Measurements from ENCODE around the gene COPS7B. TPM values are rescaled to one million over a fixed set of nuclear protein-coding genes. Genes with fewer than 3 reads are reported as not detected.
A peak's percentile ranks its signal among the peaks of the same experiment; 100 is the strongest.

The COPS7B gene
- total and polyA plus RNA-seq, 4 experiments from 2014 or later, result 30.2 to 57.9 (median 43.0) TPM

- POLR2A ChIA-PET (ENCODE audit: partially characterized antibody), result interaction anchor here (0.6 to 1.4 kb wide), 2 partner anchors 10 to 323 kb away, joined by 3 to 6 read pairs; partner anchors contain the start of gene NCL
Observed at GRCh38 chr2:231786917-231787292, 660 bp downstream of the COPS7B start.

GRCh38 chr2:231791107-231791506 is 4.9 kb downstream of the COPS7B start:
- CTCF ChIA-PET (ENCODE audit: partially characterized antibody), result interaction anchor here (3.4 kb wide), 1 partner anchor 9 kb away, joined by 8 read pairs; no protein-coding TSS in a partner anchor
- Mint-ChIP-seq H3K27ac (no peak overlapping the region), H3K27me3 (no peaks in the 10 kb centered on the region), H3K9me3 (no peaks in the 10 kb centered on the region), H3K36me3 (peaks cover 31 to 78% of the 10 kb centered on the region in 2 donors), H3K4me3 (no peak overlapping the region), H3K4me1 (peaks cover 23 to 44% (median 27%) of the 10 kb centered on the region in 4 donors)
- Histone ChIP-seq H3K4me1 (ENCODE audit: insufficient read depth, low read length) (peaks cover 13% of the 10 kb centered on the region), H3K36me3 (ENCODE audit: insufficient read depth, low read length) (peaks cover 31% of the 10 kb centered on the region), H3K4me3 (ENCODE audit: low read length in 2 of 2) (no peak overlapping the region), H3K27ac (ENCODE audit: low read depth, low read length) (no peak overlapping the region), H3K27me3 (ENCODE audit: insufficient read depth, low read length) (no peaks in the 10 kb centered on the region), H3K9me3 (ENCODE audit: control insufficient read depth in 1 of 2, low read length in 2 of 2) (no peaks in the 10 kb centered on the region)
- DNase-seq, result no peak
- POLR2A ChIA-PET (ENCODE audit: partially characterized antibody), result no interaction called here
- intact Hi-C loops (cut with micrococcal nuclease), result no loop called here

More at GRCh38 chr2:231786917-231787292, 660 bp downstream of the COPS7B start:
- peak overlapping the region; percentile 90 to 97 (median 92) for H3K4me3 Mint-ChIP-seq
- H3K36me3 ChIP-seq (ENCODE audit: insufficient read depth, low read length), result peaks cover 20% of the 10 kb centered on the region
- H3K27ac ChIP-seq (ENCODE audit: low read depth, low read length), result peak overlapping the region; percentile 73
- H3K4me3 ChIP-seq (ENCODE audit: low read length in 2 of 2), result peak overlapping the region; percentile 69 to 77
- no peaks in the 10 kb centered on the region for H3K27me3 ChIP-seq (ENCODE audit: insufficient read depth, low read length)
- peaks cover 44% of the 10 kb centered on the region for H3K4me1 ChIP-seq (ENCODE audit: insufficient read depth, low read length)
- H3K9me3 Mint-ChIP-seq, result peaks cover 0 to 2% (median 0%) of the 10 kb centered on the region in 8 donors
- H3K36me3 Mint-ChIP-seq, result peaks cover 9 to 51% of the 10 kb centered on the region in 2 donors
- H3K27me3 Mint-ChIP-seq, result no peaks in the 10 kb centered on the region
- no peak for DNase-seq
- intact Hi-C loops (cut with micrococcal nuclease), result loop anchor here (1.0 to 10.0 kb wide), 3 partner anchors 110 to 528 kb away; partner anchors contain the start of gene DIS3L2
- H3K4me1 Mint-ChIP-seq, result peaks cover 48 to 85% (median 64%) of the 10 kb centered on the region in 4 donors
- peak overlapping the region; percentile 88 to 97 (median 92) for H3K27ac Mint-ChIP-seq
- H3K9me3 ChIP-seq (ENCODE audit: control insufficient read depth in 1 of 2, low read length in 2 of 2), result no peaks in the 10 kb centered on the region
- CTCF ChIA-PET (ENCODE audit: partially characterized antibody), result no interaction called here

- Mint-ChIP-seq H3K27me3 (no peaks in the 10 kb centered on the region), H3K4me3 (no peak overlapping the region), H3K9me3 (no peaks in the 10 kb centered on the region), H3K36me3 (peaks cover 57 to 86% of the 10 kb centered on the region in 2 donors), H3K27ac (no peak overlapping the region), H3K4me1 (peaks cover 0 to 22% (median 16%) of the 10 kb centered on the region in 4 donors)
- H3K4me1 ChIP-seq (ENCODE audit: insufficient read depth, low read length), result no peaks in the 10 kb centered on the region
- no peak overlapping the region for H3K4me3 ChIP-seq (ENCODE audit: low read length in 2 of 2)
- DNase-seq, result no peak
- no peaks in the 10 kb centered on the region for H3K9me3 ChIP-seq (ENCODE audit: control insufficient read depth in 1 of 2, low read length in 2 of 2)
- peaks cover 39% of the 10 kb centered on the region for H3K36me3 ChIP-seq (ENCODE audit: insufficient read depth, low read length)
- CTCF ChIA-PET (ENCODE audit: partially characterized antibody), result no interaction called here
- H3K27me3 ChIP-seq (ENCODE audit: insufficient read depth, low read length), result no peaks in the 10 kb centered on the region
- H3K27ac ChIP-seq (ENCODE audit: low read depth, low read length), result no peak overlapping the region
- intact Hi-C loops (cut with micrococcal nuclease), result no loop called here
- POLR2A ChIA-PET (ENCODE audit: partially characterized antibody), result no interaction called here
Observed at GRCh38 chr2:231794383-231794782, 8.1 kb downstream of the COPS7B start.

GRCh38 chr2:231795525-231796327 is 9.5 kb downstream of the COPS7B start:
- Histone ChIP-seq H3K4me3 (ENCODE audit: low read length in 2 of 2) (no peak overlapping the region), H3K27me3 (ENCODE audit: insufficient read depth, low read length) (no peaks in the 10 kb centered on the region), H3K4me1 (ENCODE audit: insufficient read depth, low read length) (no peaks in the 10 kb centered on the region), H3K9me3 (ENCODE audit: control insufficient read depth in 1 of 2, low read length in 2 of 2) (no peaks in the 10 kb centered on the region), H3K27ac (ENCODE audit: low read depth, low read length) (no peak overlapping the region), H3K36me3 (ENCODE audit: insufficient read depth, low read length) (peaks cover 36% of the 10 kb centered on the region)
- ChIA-PET POLR2A (ENCODE audit: partially characterized antibody) (interaction anchor here (0.6 to 0.9 kb wide), 2 partner anchors 14 to 248 kb away, joined by 3 read pairs; no protein-coding TSS in a partner anchor), CTCF (ENCODE audit: partially characterized antibody) (no interaction called here)
- no peak overlapping the region for H3K4me3 Mint-ChIP-seq
- intact Hi-C loops (cut with micrococcal nuclease), result no loop called here
- H3K4me1 Mint-ChIP-seq, result peaks cover 0 to 18% (median 13%) of the 10 kb centered on the region in 4 donors
- peaks cover 68 to 88% of the 10 kb centered on the region in 2 donors for H3K36me3 Mint-ChIP-seq
- H3K9me3 Mint-ChIP-seq, result no peaks in the 10 kb centered on the region
- DNase-seq, result no peak
- H3K27me3 Mint-ChIP-seq, result no peaks in the 10 kb centered on the region
- H3K27ac Mint-ChIP-seq, result no peak overlapping the region

GRCh38 chr2:231800493-231801091 is 14.3 kb downstream of the COPS7B start:
- CTCF ChIA-PET (ENCODE audit: partially characterized antibody), result interaction anchor here (0.8 to 2.4 kb wide), 12 partner anchors 9 to 123 kb away, joined by 3 to 8 read pairs (median 3); no protein-coding TSS in a partner anchor
- Mint-ChIP-seq H3K9me3 (no peaks in the 10 kb centered on the region), H3K27me3 (no peaks in the 10 kb centered on the region), H3K4me3 (no peak overlapping the region), H3K4me1 (peaks cover 0 to 10% (median 6%) of the 10 kb centered on the region in 4 donors), H3K27ac (no peak overlapping the region), H3K36me3 (peaks cover 58 to 74% of the 10 kb centered on the region in 2 donors)
- Histone ChIP-seq H3K36me3 (ENCODE audit: insufficient read depth, low read length) (peaks cover 43% of the 10 kb centered on the region), H3K4me1 (ENCODE audit: insufficient read depth, low read length) (no peaks in the 10 kb centered on the region), H3K4me3 (ENCODE audit: low read length in 2 of 2) (no peak overlapping the region), H3K27me3 (ENCODE audit: insufficient read depth, low read length) (no peaks in the 10 kb centered on the region), H3K9me3 (ENCODE audit: control insufficient read depth in 1 of 2, low read length in 2 of 2) (no peaks in the 10 kb centered on the region), H3K27ac (ENCODE audit: low read depth, low read length) (no peak overlapping the region)
- intact Hi-C loops (cut with micrococcal nuclease), result no loop called here
- peak in 2 of 5 donors; percentile 12 to 43 for DNase-seq
- POLR2A ChIA-PET (ENCODE audit: partially characterized antibody), result no interaction called here

GRCh38 chr2:231803501-231804138 is 17.4 kb downstream of the COPS7B start:
- H3K9me3 ChIP-seq (ENCODE audit: control insufficient read depth in 1 of 2, low read length in 2 of 2), result no peaks in the 10 kb centered on the region
- no peak overlapping the region for H3K4me3 Mint-ChIP-seq
- ChIA-PET CTCF (ENCODE audit: partially characterized antibody) (no interaction called here), POLR2A (ENCODE audit: partially characterized antibody) (no interaction called here)
- H3K9me3 Mint-ChIP-seq, result no peaks in the 10 kb centered on the region
- peaks cover 47 to 71% of the 10 kb centered on the region in 2 donors for H3K36me3 Mint-ChIP-seq
- no peak overlapping the region for H3K27ac ChIP-seq (ENCODE audit: low read depth, low read length)
- no peak for DNase-seq
- no peaks in the 10 kb centered on the region for H3K27me3 ChIP-seq (ENCODE audit: insufficient read depth, low read length)
- H3K4me1 ChIP-seq (ENCODE audit: insufficient read depth, low read length), result no peaks in the 10 kb centered on the region
- no peak overlapping the region for H3K4me3 ChIP-seq (ENCODE audit: low read length in 2 of 2)
- H3K27ac Mint-ChIP-seq, result no peak overlapping the region
- intact Hi-C loops (cut with micrococcal nuclease), result no loop called here
- H3K4me1 Mint-ChIP-seq, result peaks cover 0 to 8% (median 6%) of the 10 kb centered on the region in 4 donors
- peaks cover 54% of the 10 kb centered on the region for H3K36me3 ChIP-seq (ENCODE audit: insufficient read depth, low read length)
- H3K27me3 Mint-ChIP-seq, result no peaks in the 10 kb centered on the region

- no peak for DNase-seq
- H3K36me3 Mint-ChIP-seq, result peaks cover 48 to 71% of the 10 kb centered on the region in 2 donors
- Histone ChIP-seq H3K9me3 (ENCODE audit: control insufficient read depth in 1 of 2, low read length in 2 of 2) (no peaks in the 10 kb centered on the region), H3K27me3 (ENCODE audit: insufficient read depth, low read length) (no peaks in the 10 kb centered on the region), H3K4me1 (ENCODE audit: insufficient read depth, low read length) (no peaks in the 10 kb centered on the region), H3K36me3 (ENCODE audit: insufficient read depth, low read length) (peaks cover 35% of the 10 kb centered on the region), H3K4me3 (ENCODE audit: low read length in 2 of 2) (no peak overlapping the region), H3K27ac (ENCODE audit: low read depth, low read length) (no peak overlapping the region)
- no peak overlapping the region for H3K4me3 Mint-ChIP-seq
- H3K9me3 Mint-ChIP-seq, result peaks cover 0 to 2% (median 0%) of the 10 kb centered on the region in 8 donors
- H3K4me1 Mint-ChIP-seq, result peaks cover 0 to 6% (median 3%) of the 10 kb centered on the region in 4 donors
- H3K27me3 Mint-ChIP-seq, result no peaks in the 10 kb centered on the region
- H3K27ac Mint-ChIP-seq, result no peak overlapping the region
- CTCF ChIA-PET (ENCODE audit: partially characterized antibody), result no interaction called here
- intact Hi-C loops (cut with micrococcal nuclease), result no loop called here
- POLR2A ChIA-PET (ENCODE audit: partially characterized antibody), result no interaction called here
Observed at GRCh38 chr2:231807020-231807419, 20.8 kb downstream of the COPS7B start.

Data from CD4-positive, alpha-beta memory T cell (primary cell).